Measurements from ENCODE around the gene KRTAP2-3. TPM values are rescaled to one million over a fixed set of nuclear protein-coding genes. Genes with fewer than 3 reads are reported as not detected.

Gene KRTAP2-3
- total RNA-seq, 2 donors from 2014 or later = not detected

DNA sequence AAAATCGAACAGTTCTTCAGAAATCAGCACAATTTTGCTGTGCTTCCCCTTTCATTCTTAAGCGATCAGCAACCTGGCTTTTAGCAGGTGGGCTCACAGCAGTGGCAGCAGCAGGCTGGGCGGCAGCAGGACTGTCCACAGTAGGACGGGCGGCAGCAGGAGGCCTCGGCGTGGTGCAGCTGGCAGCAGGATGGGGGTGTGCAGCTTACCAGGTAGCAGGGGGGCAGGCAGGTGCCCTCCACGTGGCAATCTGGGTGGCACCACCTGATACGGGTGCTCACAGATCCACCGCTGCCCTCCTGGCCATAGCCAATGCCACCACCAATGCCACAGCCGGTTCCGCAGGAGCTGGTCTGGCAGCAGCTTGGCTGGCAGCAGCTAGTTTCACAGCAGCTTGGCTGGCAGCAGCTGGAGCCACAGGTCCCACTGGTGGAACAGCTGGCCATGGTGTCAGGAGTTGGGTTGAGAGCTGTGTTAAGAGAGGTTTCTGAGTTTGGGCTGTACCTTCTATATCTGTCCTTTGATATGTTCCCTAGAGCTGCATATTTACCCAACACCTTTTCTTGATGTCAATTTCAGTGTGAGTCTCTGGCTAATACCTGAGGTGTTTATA, 30.2 kb downstream of the KRTAP2-3 start, which contains the start of gene KRTAP1-4:
Gene KRTAP1-4, minus strand, starts transcription at position 563 of the 613 bp plus-strand sequence. Its CDS starts 117 bp downstream, at position 446.
- TF ChIP-seq, protein P1, sequence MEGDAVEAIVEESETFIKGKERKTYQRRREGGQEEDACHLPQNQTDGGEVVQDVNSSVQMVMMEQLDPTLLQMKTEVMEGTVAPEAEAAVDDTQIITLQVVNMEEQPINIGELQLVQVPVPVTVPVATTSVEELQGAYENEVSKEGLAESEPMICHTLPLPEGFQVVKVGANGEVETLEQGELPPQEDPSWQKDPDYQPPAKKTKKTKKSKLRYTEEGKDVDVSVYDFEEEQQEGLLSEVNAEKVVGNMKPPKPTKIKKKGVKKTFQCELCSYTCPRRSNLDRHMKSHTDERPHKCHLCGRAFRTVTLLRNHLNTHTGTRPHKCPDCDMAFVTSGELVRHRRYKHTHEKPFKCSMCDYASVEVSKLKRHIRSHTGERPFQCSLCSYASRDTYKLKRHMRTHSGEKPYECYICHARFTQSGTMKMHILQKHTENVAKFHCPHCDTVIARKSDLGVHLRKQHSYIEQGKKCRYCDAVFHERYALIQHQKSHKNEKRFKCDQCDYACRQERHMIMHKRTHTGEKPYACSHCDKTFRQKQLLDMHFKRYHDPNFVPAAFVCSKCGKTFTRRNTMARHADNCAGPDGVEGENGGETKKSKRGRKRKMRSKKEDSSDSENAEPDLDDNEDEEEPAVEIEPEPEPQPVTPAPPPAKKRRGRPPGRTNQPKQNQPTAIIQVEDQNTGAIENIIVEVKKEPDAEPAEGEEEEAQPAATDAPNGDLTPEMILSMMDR (IDR thresholded peaks at IDR 0.05) = no peak
- no peak within 1 kb of the TSS for H3K27ac ChIP-seq
- H3K4me3 ChIP-seq = no peak within 1 kb of the TSS
- no peaks in the 10 kb centered on the region for H3K36me3 ChIP-seq
- H3K9me3 ChIP-seq = no peaks in the 10 kb centered on the region
- no peaks in the 10 kb centered on the region for H3K4me1 ChIP-seq
- no peak for DNase-seq (ENCODE audit: low spot score)
- H3K27me3 ChIP-seq = no peaks in the 10 kb centered on the region

DNA sequence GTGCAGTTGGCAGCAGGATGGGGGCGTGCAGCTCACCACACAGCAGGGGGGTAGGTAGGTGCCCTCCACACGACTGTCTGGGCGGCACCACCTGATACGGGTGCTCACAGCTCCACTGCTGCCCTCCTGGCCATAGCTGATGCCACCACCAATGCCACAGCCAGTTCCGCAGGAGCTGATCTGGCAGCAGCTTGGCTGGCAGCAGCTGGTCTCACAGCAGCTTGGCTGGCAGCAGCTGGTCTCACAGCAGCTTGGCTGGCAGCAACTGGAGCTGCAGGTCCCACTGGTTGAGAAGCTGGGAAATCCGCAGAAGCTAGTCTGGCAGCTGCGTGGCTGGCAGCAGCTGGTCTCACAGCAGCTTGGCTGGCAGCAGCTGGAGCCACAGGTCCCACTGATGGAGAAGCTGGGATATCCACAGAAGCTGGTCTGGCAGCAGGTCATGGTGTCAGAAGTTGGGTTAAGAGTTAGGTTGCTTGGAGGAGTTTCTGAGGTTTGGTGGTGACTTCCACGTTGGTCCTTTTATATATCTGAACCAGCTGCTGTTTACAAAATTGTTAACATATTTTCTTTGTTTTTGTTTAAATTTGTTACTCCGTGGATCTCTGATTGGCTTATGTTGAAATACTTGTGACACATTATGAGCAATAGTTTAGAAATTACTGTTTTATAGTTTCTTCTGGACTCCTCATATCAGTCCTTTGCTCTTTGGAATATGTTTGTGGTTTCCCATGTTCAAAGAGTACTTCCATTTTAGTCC, 33.0 kb downstream of the KRTAP2-3 start, which contains the start of gene KRTAP1-5:
Gene KRTAP1-5, minus strand, starts transcription at position 494 of the 757 bp plus-strand sequence. Its CDS starts 53 bp downstream, at position 441.
- TF ChIP-seq, protein P1 (IDR thresholded peaks at IDR 0.05) = no peak
- Histone ChIP-seq H3K4me1 (no peaks in the 10 kb centered on the region), H3K27me3 (no peaks in the 10 kb centered on the region), H3K27ac (no peak within 1 kb of the TSS), H3K9me3 (no peaks in the 10 kb centered on the region), H3K36me3 (no peaks in the 10 kb centered on the region), H3K4me3 (no peak within 1 kb of the TSS)
- no peak for DNase-seq (ENCODE audit: low spot score)

DNA sequence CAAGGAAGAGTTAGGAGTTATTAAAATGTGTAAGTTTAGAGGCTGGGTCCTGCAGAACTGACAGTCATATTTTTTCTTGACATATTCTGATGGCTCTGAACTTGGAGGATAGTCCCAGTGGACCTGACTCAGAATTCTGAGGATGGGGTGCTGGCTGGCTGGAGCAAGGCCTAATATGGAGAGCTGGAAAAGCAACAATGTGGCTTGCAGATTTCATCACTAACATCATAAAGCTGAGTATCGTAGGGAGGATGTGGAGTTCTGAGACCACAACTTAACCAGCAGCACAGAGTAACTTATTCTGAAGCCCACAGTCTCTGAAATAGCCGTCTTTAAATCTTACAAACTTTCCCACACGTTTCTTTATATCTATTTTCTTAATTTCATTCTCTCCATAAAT, 35.2 kb downstream of the KRTAP2-3 start:
- Histone ChIP-seq H3K27me3 (no peaks in the 10 kb centered on the region), H3K4me3 (no peak overlapping the region), H3K27ac (no peak overlapping the region), H3K4me1 (no peaks in the 10 kb centered on the region), H3K36me3 (no peaks in the 10 kb centered on the region), H3K9me3 (no peaks in the 10 kb centered on the region)
- TF ChIP-seq, protein P1 (IDR thresholded peaks at IDR 0.05) = no peak
- DNase-seq (ENCODE audit: low spot score) = no peak

DNA sequence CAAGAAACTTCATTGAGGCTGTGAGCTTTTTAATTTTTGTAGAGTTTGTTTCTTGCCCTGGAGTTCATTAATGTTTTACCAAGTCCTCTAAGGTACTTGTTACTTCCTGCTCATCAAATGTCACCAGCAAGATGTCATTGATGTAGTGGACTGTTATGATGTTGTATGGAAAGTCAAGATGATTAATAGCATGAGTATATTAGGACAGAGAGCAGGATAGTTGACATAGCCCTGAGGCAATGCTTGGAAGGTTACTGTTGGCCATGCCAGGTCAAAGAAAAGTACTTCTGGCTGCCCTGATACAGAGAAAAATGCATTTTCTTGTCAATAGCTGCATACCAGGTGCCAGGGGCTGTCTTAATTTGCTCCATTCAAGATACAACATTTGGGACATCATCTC, 39.6 kb downstream of the KRTAP2-3 start:
- Histone ChIP-seq H3K4me3 (no peak overlapping the region), H3K36me3 (no peaks in the 10 kb centered on the region), H3K27ac (no peak overlapping the region), H3K27me3 (no peaks in the 10 kb centered on the region), H3K4me1 (no peaks in the 10 kb centered on the region), H3K9me3 (no peaks in the 10 kb centered on the region)
- DNase-seq (ENCODE audit: low spot score) = no peak
- TF ChIP-seq, protein P1 (IDR thresholded peaks at IDR 0.05) = no peak

DNA sequence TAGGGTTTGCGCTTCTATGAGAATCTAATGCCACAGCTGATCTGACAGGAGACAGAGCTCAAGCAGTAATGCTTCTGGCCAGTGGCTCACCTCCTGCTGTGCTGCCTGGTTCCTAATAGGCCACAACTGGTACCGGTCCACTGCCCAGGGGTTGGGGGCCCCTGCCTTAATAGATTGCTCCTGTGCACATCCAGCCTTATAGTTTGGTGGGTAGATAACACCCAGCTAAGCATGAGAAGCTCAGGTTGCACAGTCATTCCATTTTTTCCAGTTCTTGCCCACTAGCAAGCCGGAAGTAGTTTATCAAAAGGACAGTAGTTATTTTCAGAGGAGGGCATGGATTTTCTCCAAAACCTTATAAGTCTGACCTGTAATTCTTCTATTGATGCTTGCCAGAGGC, 40.5 kb downstream of the KRTAP2-3 start:
- Histone ChIP-seq H3K36me3 (no peaks in the 10 kb centered on the region), H3K4me1 (no peaks in the 10 kb centered on the region), H3K27me3 (no peaks in the 10 kb centered on the region), H3K9me3 (no peaks in the 10 kb centered on the region), H3K27ac (no peak overlapping the region), H3K4me3 (no peak overlapping the region)
- TF ChIP-seq, protein P1 (IDR thresholded peaks at IDR 0.05) = no peak
- DNase-seq (ENCODE audit: low spot score) = no peak
